Stimulated activated CD4-positive, alpha-beta T cell treated with anti-CD3 and anti-CD28 coated beads, Interleukin-15, amount 100 ng/mL, for 48 hours (primary cell): ENCODE measurements around the gene SDF2L1.
"Not testable (repeated sequence)": the region's sequence is repeated elsewhere in the genome, so short reads cannot be mapped to it uniquely, and the experiment has no call there.

ENCODE experiments used
- DNase-seq, 2 donors: peaks; one replicate each; pipeline ENCODE4 v3.0.0-alpha.2; 2020; ENCODE audit warnings: low read depth in 2 of 2

The SDF2L1 gene

GRCh38 chr22:21661991-21662390, 19.9 kb downstream of the SDF2L1 start:
- no peak for DNase-seq

GRCh38 chr22:21663738-21664137, 21.6 kb downstream of the SDF2L1 start:
- DNase-seq = no peak

- DNase-seq = no peak
Observed at GRCh38 chr22:21665047-21665851, 23.1 kb downstream of the SDF2L1 start.

GRCh38 chr22:21666786-21667185, 24.7 kb downstream of the SDF2L1 start:
- no peak for DNase-seq

- DNase-seq = no peak
Observed at GRCh38 chr22:21669026-21669425, 26.9 kb downstream of the SDF2L1 start.

- DNase-seq = no peak
Observed at GRCh38 chr22:21672107-21672629, 30.1 kb downstream of the SDF2L1 start.

GRCh38 chr22:21673534-21674321, 31.6 kb downstream of the SDF2L1 start:
- no peak for DNase-seq

GRCh38 chr22:21674638-21675245, 32.6 kb downstream of the SDF2L1 start:
- DNase-seq = no peak

- DNase-seq = no peak
Observed at GRCh38 chr22:21677606-21678443, 35.7 kb downstream of the SDF2L1 start.

GRCh38 chr22:21678842-21679241, 36.7 kb downstream of the SDF2L1 start:
- not testable (repeated sequence) for DNase-seq

- no peak for DNase-seq
Observed at GRCh38 chr22:21679383-21679782, 37.3 kb downstream of the SDF2L1 start.

GRCh38 chr22:21680830-21681565, 38.9 kb downstream of the SDF2L1 start:
- DNase-seq = no peak

- DNase-seq = no peak
Observed at GRCh38 chr22:21681566-21682370, 39.7 kb downstream of the SDF2L1 start.

- no peak for DNase-seq
Observed at GRCh38 chr22:21682385-21683175, 40.5 kb downstream of the SDF2L1 start.

- no peak for DNase-seq
Observed at GRCh38 chr22:21683401-21683811, 41.3 kb downstream of the SDF2L1 start.

- no peak for DNase-seq
Observed at GRCh38 chr22:21684492-21685163, 42.5 kb downstream of the SDF2L1 start.

- DNase-seq = no peak
Observed at GRCh38 chr22:21685164-21685513, 43.0 kb downstream of the SDF2L1 start.

GRCh38 chr22:21686193-21686608, 44.1 kb downstream of the SDF2L1 start:
- no peak for DNase-seq
